GM12892 (cell line): ENCODE measurements around the gene TYW1.

Experiments
- POLR2AphosphoS5 ChIP-seq: IDR thresholded peaks from 2 replicates; pipeline ENCODE4 v1.6.1; 2011; ENCODE audit warnings: low read depth, low read length, control low read depth
- TAF1 ChIP-seq: IDR thresholded peaks from 2 replicates; pipeline ENCODE4 v1.6.1; 2011; ENCODE audit warnings: low read depth, mild to moderate bottlenecking, control low read depth, low read length, borderline replicate concordance

DNA sequence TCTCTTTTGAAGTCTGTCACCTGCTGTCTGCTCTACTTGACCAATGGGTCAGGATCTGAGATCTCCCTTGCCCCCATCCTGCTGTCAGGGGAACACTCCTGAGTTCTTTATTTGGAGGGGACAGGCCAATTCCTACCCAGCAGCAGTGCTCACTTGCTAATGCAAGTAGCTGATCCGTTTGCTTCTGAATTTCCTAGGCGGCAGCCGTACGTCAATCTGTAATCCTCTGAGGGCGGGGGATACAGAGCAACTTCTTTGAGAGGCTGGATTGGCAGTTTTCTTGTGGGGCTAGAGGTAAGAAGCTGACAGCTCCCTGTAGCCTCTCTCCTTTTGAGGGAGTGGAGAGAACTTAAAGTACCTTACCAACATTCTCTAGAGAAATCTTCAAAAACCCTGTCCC lies 36.6 kb downstream of the TYW1 start:
- TF ChIP-seq POLR2AphosphoS5 (no peak), TAF1 (no peak)
